GM18526 (cell line): ENCODE results near the gene ALDH2.

Source experiments
- POLR2A ChIP-seq: IDR thresholded peaks from 3 replicates; pipeline ENCODE4 v1.6.1; 2011; ENCODE audit not compliant: insufficient read length; ENCODE audit errors: extremely low read depth

Gene ALDH2

DNA sequence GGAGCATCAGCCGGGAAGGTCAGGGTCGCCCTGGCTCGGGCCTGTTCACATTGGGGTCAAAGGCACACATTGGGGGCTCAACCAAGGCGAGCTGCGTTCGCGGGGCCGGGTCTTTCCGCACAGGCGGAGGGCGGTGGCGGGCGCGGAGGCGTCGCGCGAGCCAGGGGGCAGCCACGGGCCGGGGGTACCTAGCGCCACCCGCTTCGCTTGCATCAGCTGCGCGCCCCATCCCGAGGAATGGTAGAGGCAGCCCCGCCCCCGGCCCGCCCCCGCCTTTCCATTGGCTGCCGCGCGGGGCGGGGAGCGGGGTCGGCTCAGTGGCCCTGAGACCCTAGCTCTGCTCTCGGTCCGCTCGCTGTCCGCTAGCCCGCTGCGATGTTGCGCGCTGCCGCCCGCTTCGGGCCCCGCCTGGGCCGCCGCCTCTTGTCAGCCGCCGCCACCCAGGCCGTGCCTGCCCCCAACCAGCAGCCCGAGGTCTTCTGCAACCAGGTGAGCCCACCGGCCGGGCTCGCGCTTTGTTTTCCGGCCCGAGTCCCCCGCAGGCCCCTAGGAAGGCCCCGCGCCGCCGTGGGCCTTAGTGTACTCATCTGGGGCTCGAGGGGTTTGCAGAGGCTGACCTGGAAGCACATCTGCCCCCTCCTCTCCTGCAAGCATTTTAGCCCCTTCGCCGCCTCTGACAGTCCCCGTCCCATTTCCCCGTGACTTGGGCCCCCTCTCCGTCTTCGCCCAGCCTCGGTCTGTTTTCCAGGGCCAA lies at the start of gene ALDH2:
Gene ALDH2, plus strand, starts transcription at position 326 of the 754 bp plus-strand sequence. Its CDS starts 50 bp downstream, at position 376.
- TF ChIP-seq POLR2A: peak; percentile 59

DNA sequence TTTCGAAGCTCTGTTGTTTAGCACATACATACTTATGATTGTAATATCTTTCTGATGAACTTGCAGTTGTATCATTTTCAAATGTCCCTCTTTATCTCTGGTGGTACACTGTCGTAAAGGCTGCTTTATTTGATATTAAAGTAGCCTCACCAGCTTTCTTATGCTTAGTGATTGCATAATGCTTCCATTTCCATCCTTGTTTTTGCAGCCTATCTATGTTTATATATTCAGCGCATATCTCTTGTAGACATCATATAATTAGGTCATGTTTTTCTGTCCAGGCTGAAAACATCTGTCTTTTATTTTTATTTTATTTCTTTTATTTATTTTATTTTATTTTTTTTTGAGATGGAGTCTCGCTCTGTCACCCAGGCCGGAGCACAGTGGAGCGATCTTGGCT lies 46.3 kb upstream of the ALDH2 start:
- TF ChIP-seq POLR2A: no peak

DNA sequence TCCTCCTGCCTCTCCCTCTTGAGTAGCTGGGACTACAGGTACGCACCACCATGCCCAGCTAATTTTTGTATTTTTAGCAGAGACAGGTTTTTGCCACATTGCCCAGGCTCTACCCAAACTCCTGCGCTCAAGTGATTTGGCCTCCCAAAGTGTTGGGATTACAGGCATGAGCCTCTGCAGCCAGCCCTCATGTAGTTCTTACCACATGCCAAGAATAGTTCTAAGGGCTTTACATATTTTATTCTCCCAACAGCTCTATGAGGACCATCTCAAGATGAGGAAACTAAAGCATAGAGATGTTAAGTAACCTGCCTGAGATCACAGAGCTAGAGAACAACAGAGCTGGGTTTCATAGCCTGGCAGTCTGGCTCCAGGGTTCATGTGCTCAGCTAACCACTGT lies 37.9 kb upstream of the ALDH2 start:
- TF ChIP-seq POLR2A: no peak

DNA sequence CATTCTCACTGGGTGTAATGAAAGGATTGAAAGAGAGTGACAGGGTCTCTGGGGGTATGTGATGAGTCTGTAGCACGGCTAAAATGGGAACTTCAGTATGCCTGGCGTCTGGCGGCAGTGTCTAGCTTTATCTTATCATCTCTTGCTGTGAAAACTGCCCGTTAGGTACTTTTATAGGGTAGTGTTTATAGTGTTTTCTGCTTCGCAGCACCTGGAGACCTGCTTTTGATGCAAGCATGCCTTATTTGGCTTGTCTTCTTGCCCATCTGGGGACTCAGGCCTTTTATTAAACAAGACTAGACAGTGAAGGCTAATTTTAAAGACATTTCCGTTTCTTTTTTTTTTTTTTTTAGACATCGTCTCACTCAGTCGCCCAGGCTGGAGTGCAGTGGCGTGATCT lies 36.3 kb upstream of the ALDH2 start:
- no peak for TF ChIP-seq POLR2A

DNA sequence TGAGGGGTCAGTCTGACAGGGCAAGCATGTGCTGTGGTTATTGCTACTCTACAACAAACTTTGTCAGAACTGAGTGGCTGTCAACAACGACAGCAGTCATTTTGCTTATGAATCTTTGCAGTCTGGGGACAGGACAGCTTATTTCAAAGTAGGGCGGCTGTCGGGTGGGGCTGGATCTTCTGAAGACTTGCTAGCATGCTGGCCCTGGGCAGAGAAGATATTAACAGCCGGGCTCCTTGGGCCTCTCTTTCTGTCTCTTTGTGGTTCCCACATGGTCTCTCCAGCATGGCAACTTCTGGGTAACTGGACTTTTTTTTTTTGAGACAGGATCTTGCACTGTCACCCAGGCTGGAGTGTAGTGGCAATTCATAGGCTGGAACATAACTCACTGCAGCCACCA lies 33.9 kb upstream of the ALDH2 start:
- no peak for TF ChIP-seq POLR2A

DNA sequence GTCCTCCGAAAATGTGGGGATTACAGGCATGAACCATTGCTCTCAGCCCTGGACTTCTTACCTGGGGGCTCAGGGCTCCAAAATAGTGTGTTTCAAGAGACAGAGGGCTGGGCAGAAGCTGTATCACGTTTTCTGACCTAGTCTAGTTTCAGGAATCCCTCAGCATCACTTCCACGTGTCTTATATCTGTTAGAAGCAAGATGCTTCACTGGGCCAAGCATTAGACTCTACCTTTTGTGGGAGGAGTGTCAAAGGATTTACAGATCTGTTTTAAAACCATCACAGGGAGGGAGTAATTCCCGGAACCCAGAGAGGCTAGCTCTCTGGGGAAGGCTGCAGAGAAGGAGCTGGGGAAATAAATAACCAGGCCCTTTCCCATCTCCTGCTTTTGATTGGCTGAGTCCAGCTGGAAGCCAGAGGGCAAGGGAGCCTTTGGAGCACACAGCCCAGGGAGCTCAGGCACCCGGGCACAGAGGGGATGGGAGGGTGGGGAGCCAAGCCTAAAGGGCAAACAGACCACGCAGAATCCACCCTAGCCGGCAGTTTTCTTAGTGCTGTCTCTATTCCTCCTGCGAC lies 33.3 kb upstream of the ALDH2 start:
- no peak for TF ChIP-seq POLR2A

DNA sequence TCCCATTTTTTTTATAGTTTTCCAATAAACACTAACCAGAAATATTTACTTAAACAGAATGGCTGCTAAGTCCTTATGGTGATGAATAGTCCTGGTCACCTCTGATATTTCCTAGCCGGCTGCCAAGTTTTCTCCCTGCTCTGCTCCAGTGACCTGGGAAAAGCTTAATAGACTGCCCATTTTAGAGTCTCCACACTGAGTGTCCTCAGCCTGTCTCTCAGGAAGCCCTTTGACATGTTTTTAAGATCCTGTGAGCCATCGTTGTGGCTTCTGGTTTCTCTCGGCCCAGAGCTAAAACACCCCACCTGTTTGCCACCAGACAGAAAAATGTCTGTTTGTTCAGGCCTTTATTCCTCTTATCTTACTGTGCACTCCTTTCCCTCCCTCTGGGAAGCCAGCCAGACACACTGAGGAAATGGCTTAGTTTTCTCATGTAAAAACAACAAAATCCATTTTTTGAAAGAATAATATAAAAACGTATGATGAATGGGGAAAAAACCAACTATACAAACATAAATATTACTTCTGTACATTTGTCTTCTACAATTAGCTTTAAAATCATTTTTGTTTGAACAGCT lies 25.4 kb upstream of the ALDH2 start:
- no peak for TF ChIP-seq POLR2A

DNA sequence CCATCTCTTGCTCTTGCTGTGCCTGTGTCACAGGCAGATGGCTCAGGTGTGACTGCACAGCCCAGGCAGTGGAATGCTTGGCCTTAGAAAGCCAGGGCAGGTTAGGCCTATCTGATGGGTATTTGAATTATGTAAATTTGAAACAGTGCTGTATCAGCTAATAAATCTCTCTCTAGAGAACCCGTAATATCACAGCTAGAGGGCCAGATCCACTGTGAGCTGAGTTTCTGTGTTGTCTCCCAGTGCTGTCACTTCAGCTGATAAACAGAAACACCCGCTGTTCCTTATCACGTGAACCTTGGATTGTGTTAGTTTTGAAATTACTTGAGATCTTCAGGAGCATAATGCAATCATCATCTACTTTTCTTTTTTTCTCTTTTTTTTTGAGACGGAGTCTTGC lies 21.5 kb upstream of the ALDH2 start:
- no peak for TF ChIP-seq POLR2A

DNA sequence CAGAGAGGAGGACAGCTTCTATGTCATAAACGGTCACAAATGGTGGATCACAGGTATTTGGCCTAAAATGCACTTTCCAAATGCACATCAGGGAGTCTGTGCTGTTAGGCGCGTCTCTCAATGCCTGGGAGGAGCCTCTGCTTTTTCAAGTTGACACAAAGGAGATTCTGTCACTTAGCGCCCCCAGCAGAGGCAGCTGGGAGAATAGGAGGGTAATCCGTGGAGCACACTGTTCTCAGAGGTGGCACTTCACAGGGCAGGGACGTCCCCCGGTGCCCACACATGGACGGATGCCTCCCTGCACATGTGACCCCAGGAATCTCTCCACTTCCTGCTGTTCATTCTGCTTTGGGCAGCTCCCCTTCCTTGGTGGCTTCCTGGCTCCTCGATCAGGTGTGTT lies 19.4 kb upstream of the ALDH2 start:
- no peak for TF ChIP-seq POLR2A

DNA sequence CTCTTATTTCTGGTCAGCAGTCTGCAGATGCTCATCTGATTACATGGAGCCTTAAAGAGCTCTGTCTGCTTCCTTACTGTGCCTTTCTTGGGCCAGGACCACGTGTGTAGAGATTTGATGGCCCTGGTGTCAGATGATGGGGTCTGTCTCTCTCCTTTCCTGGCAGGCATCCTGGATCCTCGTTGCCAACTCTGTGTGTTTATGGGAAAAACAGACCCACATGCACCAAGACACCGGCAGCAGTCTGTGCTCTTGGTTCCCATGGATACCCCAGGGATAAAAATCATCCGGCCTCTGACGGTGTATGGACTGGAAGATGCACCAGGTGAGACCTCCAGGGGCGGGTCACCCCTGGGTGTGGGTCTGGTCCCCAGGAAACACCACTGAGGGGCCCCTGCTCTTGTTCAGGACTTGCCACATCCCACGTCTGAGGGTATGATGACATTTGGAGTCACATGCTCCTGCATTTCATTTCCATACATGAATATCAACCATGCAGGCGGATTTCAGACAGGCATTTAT lies 18.5 kb upstream of the ALDH2 start:
- no peak for TF ChIP-seq POLR2A

DNA sequence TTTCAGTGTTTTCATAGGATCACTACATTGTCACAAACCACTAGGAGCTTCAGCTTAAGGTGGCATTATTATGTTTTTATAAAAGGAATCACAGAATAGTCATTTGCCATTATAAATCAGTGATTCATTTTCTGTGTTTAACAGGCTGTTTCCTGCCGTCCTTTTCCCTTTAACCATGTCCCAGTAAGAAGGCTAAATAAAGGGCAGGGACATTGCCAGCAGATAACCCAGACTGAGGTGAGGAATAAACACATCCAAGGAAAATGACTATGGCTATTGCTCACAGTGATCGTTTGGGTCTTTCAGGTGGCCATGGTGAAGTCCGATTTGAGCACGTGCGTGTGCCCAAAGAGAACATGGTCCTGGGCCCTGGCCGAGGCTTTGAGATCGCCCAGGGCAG lies 17.9 kb upstream of the ALDH2 start:
- no peak for TF ChIP-seq POLR2A

DNA sequence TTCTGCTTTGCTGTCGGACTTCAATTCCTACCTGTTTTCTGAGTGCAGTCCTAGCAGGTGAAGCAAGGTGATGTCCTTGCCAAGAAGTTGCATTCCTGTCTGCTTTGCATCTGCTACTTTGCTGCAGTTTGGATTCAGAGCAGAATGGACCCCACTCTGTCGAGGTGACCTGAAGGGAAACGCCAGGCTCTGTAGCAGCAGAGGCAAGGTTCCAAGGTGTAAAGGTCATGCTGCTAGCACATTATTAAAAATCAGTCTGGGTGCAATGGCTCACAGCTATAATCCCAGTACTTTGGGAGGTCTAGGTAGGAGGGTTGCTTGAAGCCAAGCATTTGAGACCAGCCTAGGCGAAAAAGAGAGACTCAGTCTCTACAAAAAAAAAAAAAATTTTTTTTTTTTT lies 17.3 kb upstream of the ALDH2 start:
- no peak for TF ChIP-seq POLR2A

DNA sequence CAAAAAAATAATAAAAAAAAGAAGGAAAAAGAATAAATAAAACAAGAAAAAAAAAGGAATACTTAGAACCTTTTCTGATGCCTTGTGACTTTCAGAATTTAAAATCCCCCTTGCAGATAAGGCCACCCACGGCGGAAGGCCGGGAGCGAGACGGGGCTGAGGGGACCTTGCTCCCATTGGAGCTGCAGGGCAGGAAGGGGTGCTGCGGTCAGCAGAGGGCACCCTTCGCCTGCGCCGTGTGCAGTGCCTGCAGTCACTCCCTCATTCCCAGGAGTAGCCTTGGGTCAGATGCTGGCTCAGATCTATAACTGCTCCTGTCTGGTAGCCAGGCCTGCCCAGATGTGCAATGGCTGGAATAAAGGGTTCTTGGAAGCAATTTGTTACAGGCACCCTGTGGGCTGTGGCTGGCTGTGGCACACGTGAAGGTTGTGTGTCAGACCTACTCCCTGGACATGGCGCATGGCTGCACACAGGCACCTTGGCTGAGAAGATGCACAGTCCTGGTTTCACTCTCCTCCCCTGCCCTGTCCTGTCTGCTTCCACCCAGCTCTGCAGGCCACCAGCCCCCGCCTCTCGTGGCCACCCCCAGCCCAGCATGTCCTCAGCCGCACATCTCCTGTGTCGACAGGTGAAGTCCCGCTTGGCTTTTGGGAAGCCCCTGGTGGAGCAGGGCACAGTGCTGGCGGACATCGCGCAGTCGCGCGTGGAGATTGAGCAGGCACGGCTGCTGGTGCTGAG lies 13.4 kb upstream of the ALDH2 start:
- TF ChIP-seq POLR2A: no peak

DNA sequence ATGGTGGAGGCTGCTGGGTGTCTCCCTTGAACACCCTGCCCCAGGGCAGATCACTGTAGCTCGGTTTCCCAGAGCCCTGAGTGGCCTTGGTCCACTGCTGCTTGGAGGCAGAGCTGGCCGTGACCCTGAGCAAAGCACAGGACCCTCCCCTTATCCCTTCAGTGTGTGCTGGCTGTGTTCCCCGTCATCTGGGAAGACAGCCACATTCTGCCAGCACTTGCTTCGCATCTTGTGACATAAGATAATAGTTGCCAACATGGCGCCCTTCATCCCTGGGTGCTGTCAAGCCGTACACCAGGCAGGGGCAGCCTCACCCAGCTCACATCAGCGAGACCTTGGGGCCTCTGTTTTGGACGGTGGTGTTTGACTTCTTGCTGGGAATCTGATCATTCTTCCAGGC lies 12.1 kb upstream of the ALDH2 start:
- no peak for TF ChIP-seq POLR2A

DNA sequence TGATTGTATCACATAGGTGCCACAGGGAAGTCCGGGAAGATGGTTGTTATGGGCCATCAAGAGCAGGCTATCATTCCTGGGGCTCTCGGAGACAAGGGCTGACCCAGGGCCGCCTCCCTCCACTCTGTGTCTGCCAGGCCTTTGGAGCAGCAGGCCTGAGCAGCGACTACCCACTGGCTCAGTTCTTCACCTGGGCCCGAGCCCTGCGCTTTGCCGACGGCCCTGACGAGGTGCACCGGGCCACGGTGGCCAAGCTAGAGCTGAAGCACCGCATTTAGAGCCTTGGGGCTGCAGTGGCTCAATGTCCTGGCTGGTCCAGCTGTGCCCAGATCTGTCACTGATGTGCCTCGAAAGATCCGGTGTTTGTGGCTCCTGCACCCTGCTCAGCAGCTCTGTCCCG lies 10.5 kb upstream of the ALDH2 start:
- no peak for TF ChIP-seq POLR2A

DNA sequence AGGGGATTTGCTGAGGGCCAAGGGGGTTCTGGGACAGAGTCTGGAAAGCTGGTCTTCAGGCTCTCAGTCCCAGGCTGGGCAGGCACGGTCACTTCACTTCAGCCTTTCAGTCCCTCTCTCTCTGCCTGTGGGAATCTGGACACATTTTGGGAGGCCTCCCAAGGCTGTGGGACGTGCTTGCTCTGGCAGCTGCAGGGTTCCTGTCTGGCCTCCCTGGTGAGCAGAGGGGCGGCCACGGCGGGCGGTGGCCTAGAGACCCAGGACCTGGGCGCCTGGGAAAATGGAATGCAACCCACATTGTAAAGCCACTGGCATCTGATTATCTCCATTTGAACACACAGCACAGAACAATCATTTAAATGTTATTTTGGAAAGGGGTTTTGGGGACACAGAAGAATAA lies 10.1 kb upstream of the ALDH2 start:
- TF ChIP-seq POLR2A: no peak

DNA sequence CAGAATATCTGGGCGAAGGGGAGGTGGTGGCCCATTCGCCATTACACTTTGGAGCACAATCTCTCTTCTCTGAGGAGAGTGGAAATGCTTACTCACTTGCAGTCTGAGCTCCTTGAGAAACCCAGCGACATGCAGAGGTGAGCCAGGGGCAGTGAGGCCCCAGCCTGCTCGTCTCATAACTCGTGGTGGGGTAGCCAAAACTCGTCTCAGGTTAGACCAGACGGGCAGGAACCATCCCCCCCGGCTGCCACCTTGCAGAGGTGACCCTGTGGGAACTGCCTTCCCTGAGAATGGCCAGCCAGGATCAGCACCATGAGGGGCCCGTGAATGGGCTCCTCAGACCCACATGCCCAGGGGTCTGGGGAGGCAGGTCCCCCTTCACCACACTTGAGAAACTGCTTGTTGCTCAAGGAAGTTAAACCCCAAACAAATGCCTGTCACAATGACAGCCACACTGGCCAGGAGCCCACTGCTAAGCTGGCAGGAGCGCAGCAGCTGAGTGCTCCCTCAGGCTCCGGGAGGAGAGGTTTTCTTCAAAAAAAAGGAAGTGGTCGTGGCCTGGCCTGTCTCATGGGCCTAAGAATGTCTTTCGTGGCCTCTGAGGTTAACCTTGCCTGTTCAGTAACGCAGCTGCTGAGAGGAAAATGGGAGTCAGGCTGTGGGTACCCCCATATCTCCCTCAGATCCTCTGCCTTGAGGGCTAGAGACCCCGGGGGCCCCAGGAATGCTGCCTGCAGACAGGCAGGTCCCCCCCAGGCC lies 9.2 kb upstream of the ALDH2 start:
- TF ChIP-seq POLR2A: no peak
